Measurements from ENCODE around the gene SPECC1. TPM values are rescaled to one million over a fixed set of nuclear protein-coding genes. Genes with fewer than 3 reads are reported as not detected.

The SPECC1 gene
- total RNA-seq, 2 donors from 2014 or later = 15.8 to 17.4 TPM

DNA sequence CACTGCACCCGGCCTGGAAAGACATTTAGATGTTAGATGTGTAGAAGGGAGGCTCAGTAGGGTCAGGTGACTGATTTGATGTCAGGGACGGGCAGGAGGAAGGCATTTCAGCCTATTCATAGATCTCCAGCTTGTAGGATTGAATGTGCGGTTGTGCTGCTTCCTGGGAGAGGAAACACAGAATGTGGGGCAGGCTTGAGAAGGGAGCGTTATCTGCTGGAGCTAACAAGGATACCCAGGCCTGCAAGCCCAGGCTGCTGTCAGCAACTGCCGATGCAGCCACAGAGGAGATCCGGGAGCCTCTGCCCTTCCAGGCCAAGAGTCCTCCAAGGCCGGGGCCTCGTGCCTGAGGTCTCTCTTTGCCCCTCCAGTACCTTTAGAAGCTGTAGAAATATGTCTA is 205.6 kb downstream of the SPECC1 start:
- Histone ChIP-seq H3K4me1 (no peaks in the 10 kb centered on the region), H3K27ac (no peak overlapping the region), H3K4me3 (no peak overlapping the region), H3K36me3 (replicated peaks in 1 of 2; ENCODE audit: insufficient read depth in 1 of 2, low read depth in 2 of 2) (no peaks in the 10 kb centered on the region), H3K27me3 (no peaks in the 10 kb centered on the region), H3K9me3 (no peaks in the 10 kb centered on the region)
- intact Hi-C loops (cut with DNase I) = no loop called here
- ATAC-seq (no peak), DNase-seq (no peak)
- 84 to 85% methylated on average over 7 to 8 of the region's 8 CpGs for WGBS, 2 donors
- TF ChIP-seq POLR2A (IDR thresholded peaks at IDR 0.05) = no peak
- TF ChIP-seq, protein P1, sequence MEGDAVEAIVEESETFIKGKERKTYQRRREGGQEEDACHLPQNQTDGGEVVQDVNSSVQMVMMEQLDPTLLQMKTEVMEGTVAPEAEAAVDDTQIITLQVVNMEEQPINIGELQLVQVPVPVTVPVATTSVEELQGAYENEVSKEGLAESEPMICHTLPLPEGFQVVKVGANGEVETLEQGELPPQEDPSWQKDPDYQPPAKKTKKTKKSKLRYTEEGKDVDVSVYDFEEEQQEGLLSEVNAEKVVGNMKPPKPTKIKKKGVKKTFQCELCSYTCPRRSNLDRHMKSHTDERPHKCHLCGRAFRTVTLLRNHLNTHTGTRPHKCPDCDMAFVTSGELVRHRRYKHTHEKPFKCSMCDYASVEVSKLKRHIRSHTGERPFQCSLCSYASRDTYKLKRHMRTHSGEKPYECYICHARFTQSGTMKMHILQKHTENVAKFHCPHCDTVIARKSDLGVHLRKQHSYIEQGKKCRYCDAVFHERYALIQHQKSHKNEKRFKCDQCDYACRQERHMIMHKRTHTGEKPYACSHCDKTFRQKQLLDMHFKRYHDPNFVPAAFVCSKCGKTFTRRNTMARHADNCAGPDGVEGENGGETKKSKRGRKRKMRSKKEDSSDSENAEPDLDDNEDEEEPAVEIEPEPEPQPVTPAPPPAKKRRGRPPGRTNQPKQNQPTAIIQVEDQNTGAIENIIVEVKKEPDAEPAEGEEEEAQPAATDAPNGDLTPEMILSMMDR (IDR thresholded peaks at IDR 0.05) = no peak

DNA sequence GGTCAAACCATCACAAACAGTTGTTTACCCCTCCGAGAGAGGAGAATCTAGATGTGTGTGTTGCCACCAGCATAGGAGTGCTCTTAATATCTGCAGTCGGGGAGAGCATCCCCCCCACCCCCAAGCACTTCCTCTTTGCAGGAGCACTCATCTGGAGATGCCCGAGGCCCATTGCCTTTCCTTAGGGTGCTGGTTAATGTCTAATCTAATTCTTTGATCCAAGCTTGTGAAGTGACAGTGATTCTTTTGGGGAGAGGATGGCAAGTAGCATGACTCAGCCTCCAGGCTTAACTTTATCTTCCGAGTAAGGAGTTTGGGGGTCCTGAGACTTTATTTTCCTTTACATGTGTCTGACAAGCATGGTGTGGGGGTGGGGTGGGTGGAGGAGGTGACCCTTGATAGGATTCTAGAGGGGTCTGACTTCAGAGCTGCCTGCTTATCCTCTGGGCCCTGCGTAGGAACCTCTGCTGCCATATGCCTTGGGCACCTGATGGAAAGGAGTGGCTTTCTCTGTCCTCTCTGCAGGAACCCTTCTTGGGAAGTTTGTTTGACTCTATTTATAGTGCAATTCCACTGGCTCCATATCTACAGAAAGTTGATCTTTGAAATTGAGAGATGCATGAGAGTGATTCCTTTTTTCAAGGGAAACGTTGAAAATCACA is 207.1 kb downstream of the SPECC1 start:
- Histone ChIP-seq H3K27me3 (no peaks in the 10 kb centered on the region), H3K36me3 (replicated peaks in 1 of 2; ENCODE audit: insufficient read depth in 1 of 2, low read depth in 2 of 2) (no peaks in the 10 kb centered on the region), H3K4me3 (no peak overlapping the region), H3K4me1 (no peaks in the 10 kb centered on the region), H3K9me3 (no peaks in the 10 kb centered on the region), H3K27ac (no peak overlapping the region)
- WGBS, 2 donors = 66 to 79% methylated on average over 6 of the region's 6 CpGs
- TF ChIP-seq POLR2A (IDR thresholded peaks at IDR 0.05) = no peak
- TF ChIP-seq, protein P1 (IDR thresholded peaks at IDR 0.05) = no peak
- intact Hi-C loops (cut with DNase I) = no loop called here
- DNase-seq (no peak), ATAC-seq (no peak)

DNA sequence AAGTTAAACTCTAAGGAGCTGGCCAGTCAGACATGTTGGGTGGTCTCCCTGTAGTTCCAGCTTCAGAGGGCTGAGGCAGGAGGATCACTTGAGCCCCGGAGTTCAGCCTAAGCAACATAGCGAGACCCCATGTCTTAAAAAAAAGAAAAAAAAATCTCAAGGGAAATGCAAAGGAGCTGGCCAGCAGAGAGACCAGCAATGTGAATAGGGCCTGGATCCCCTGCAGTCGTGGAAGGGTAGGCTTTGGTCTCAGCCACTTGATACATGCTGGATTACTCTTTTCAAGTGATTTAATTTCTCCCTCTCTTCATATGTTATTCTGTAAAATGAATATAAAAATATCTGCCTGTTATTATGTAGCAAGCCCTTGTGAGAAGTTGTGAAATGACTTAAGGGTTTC is 207.7 kb downstream of the SPECC1 start:
- WGBS, 2 donors = 73 to 82% methylated on average over 3 of the region's 3 CpGs
- ATAC-seq (no peak), DNase-seq (no peak)
- TF ChIP-seq POLR2A (IDR thresholded peaks at IDR 0.05) = no peak
- TF ChIP-seq, protein P1 (IDR thresholded peaks at IDR 0.05) = no peak
- no peaks in the 10 kb centered on the region for H3K9me3 ChIP-seq
- intact Hi-C loops (cut with DNase I) = no loop called here
- no peaks in the 10 kb centered on the region for H3K4me1 ChIP-seq
- no peaks in the 10 kb centered on the region for H3K36me3 ChIP-seq (replicated peaks in 1 of 2; ENCODE audit: insufficient read depth in 1 of 2, low read depth in 2 of 2)
- H3K4me3 ChIP-seq = no peak overlapping the region
- no peak overlapping the region for H3K27ac ChIP-seq
- H3K27me3 ChIP-seq = no peaks in the 10 kb centered on the region

DNA sequence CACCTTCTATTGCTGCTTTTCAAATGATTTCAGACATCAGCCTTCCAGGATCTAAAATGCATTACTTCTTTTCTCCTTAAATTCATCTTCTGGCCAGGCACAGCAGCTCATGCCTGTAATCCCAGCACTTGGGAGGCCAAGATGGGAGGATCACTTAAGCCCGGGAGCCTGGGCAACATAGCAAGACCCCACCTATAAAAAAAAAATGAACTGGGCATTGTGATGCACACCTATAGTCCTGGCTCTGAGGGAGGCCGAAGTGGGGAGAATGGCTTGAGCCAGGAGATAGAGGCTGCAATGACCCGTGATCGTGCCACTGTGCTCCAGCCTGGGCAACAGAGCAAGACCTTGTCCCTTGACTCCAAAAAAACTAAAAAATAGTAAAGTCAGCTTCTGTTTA is 208.5 kb downstream of the SPECC1 start:
- no peak for ATAC-seq
- TF ChIP-seq, protein P1 (IDR thresholded peaks at IDR 0.05) = no peak
- TF ChIP-seq POLR2A (IDR thresholded peaks at IDR 0.05) = no peak
- 94 to 95% methylated on average over 4 of the region's 4 CpGs for WGBS, 2 donors
- no peaks in the 10 kb centered on the region for H3K4me1 ChIP-seq
- H3K9me3 ChIP-seq = no peaks in the 10 kb centered on the region
- H3K27me3 ChIP-seq = no peaks in the 10 kb centered on the region
- intact Hi-C loops (cut with DNase I) = no loop called here
- H3K4me3 ChIP-seq = no peak overlapping the region
- no peak overlapping the region for H3K27ac ChIP-seq
- no peak for DNase-seq
- H3K36me3 ChIP-seq (replicated peaks in 1 of 2; ENCODE audit: insufficient read depth in 1 of 2, low read depth in 2 of 2) = no peaks in the 10 kb centered on the region

DNA sequence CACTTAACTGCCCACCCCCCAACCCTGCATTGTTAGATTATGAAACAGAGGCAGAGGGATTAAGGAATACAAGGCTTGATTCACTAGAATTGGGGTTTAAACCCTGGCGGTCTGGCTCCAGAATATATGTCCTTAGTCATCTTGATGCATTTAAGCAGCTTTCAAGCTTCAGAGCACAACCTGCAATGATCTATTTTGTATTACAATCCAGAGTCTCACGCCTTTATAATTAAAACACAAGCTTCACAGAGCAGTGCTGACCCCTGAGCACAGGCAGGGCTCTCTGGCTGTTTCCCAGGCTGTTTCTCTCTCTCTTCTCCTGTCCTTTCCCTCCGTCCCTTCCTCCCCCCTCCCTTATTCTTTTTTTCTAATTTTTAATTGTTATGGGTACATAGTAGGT is 209.1 kb downstream of the SPECC1 start:
- no peaks in the 10 kb centered on the region for H3K4me1 ChIP-seq
- 84 to 91% methylated on average over 3 of the region's 3 CpGs for WGBS, 2 donors
- TF ChIP-seq, protein P1 (IDR thresholded peaks at IDR 0.05) = no peak
- TF ChIP-seq POLR2A (IDR thresholded peaks at IDR 0.05) = no peak
- intact Hi-C loops (cut with DNase I) = no loop called here
- H3K9me3 ChIP-seq = no peaks in the 10 kb centered on the region
- no peaks in the 10 kb centered on the region for H3K36me3 ChIP-seq (replicated peaks in 1 of 2; ENCODE audit: insufficient read depth in 1 of 2, low read depth in 2 of 2)
- H3K4me3 ChIP-seq = no peak overlapping the region
- DNase-seq = no peak
- no peak overlapping the region for H3K27ac ChIP-seq
- no peaks in the 10 kb centered on the region for H3K27me3 ChIP-seq
- ATAC-seq = no peak
